Measurements from ENCODE around the gene FOXC2. TPM values are rescaled to one million over a fixed set of nuclear protein-coding genes. Genes with fewer than 3 reads are reported as not detected.

Gene FOXC2
- total and polyA plus RNA-seq, 2 of the 13 experiments (the other 11 are each of a cell fraction or from before 2014, with no cell fraction given): not detected

DNA sequence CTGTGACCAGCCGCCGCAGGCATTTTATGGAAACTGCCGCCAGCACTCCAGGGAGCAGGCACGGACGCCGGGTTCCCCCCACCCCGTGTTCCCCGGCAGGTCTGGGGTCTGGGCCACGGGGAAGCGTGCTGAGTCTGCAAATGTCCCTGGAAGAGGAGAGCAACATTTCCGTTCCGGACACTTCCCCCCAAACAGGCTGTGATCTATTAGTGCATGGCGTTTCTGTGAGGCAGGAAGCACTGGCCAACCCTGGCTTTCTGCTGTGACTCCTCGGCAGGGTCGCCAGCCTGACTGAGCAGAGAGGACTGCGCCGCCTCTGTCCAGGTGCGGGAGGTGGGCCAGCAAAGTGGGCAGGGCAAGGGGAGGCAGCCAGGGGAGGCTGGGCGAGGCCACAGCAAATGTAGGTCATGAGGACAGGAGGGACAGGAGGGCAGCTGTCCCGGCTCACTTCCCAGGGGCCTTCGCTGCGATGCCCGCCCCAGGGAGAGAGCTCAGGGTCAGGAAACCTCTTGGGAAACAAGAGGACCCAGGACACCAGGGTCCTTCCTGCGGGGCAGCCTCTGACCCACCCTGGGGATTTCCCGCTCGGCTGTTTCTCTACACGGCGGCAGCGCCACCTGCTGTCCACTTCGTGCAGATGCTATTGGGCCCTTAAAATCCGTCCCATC is 46.8 kb upstream of the FOXC2 start (continued):
- TF ChIP-seq ARID4A (CRISPR knock-in tag; IDR thresholded peaks at IDR 0.05; ENCODE audit: borderline replicate concordance) (no peak), ZNF816 (CRISPR knock-in tag; IDR thresholded peaks at IDR 0.05; ENCODE audit: borderline replicate concordance) (no peak), ZNF770 (CRISPR knock-in tag; IDR thresholded peaks at IDR 0.05) (peak; percentile 98), LCORL (IDR thresholded peaks at IDR 0.05) (no peak), LCORL (CRISPR knock-in tag; IDR thresholded peaks at IDR 0.05) (0 out of 2 replicates have a peak, but pooled peaks have one; percentile 33), BHLHE40 (IDR thresholded peaks at IDR 0.05; ENCODE audit: low read length) (0 out of 2 replicates have a peak, but pooled peaks have one; percentile 15), RFXAP (CRISPR knock-in tag; IDR thresholded peaks at IDR 0.05; ENCODE audit: borderline replicate concordance) (peak; percentile 50; the same call in 1 of the 2 replicates), RAD21 (CRISPR knock-in tag; IDR thresholded peaks at IDR 0.05) (peak; percentile 74), GABPB1 (CRISPR knock-in tag; IDR thresholded peaks at IDR 0.05) (peak; percentile 22; the same call in 1 of the 2 replicates), YEATS4 (CRISPR knock-in tag; IDR thresholded peaks at IDR 0.05; ENCODE audit: borderline replicate concordance) (0 out of 2 replicates have a peak, but pooled peaks have one; percentile 26), HOXA5 (CRISPR knock-in tag; IDR thresholded peaks at IDR 0.05) (0 out of 2 replicates have a peak, but pooled peaks have one; percentile 27), ZNF343 (CRISPR knock-in tag; IDR thresholded peaks at IDR 0.05) (no peak), CCDC6 (CRISPR knock-in tag; IDR thresholded peaks at IDR 0.05) (no peak), ZBTB21 (CRISPR knock-in tag; IDR thresholded peaks at IDR 0.05) (0 out of 2 replicates have a peak, but pooled peaks have one; percentile 19)
- TF ChIP-seq, protein P1, sequence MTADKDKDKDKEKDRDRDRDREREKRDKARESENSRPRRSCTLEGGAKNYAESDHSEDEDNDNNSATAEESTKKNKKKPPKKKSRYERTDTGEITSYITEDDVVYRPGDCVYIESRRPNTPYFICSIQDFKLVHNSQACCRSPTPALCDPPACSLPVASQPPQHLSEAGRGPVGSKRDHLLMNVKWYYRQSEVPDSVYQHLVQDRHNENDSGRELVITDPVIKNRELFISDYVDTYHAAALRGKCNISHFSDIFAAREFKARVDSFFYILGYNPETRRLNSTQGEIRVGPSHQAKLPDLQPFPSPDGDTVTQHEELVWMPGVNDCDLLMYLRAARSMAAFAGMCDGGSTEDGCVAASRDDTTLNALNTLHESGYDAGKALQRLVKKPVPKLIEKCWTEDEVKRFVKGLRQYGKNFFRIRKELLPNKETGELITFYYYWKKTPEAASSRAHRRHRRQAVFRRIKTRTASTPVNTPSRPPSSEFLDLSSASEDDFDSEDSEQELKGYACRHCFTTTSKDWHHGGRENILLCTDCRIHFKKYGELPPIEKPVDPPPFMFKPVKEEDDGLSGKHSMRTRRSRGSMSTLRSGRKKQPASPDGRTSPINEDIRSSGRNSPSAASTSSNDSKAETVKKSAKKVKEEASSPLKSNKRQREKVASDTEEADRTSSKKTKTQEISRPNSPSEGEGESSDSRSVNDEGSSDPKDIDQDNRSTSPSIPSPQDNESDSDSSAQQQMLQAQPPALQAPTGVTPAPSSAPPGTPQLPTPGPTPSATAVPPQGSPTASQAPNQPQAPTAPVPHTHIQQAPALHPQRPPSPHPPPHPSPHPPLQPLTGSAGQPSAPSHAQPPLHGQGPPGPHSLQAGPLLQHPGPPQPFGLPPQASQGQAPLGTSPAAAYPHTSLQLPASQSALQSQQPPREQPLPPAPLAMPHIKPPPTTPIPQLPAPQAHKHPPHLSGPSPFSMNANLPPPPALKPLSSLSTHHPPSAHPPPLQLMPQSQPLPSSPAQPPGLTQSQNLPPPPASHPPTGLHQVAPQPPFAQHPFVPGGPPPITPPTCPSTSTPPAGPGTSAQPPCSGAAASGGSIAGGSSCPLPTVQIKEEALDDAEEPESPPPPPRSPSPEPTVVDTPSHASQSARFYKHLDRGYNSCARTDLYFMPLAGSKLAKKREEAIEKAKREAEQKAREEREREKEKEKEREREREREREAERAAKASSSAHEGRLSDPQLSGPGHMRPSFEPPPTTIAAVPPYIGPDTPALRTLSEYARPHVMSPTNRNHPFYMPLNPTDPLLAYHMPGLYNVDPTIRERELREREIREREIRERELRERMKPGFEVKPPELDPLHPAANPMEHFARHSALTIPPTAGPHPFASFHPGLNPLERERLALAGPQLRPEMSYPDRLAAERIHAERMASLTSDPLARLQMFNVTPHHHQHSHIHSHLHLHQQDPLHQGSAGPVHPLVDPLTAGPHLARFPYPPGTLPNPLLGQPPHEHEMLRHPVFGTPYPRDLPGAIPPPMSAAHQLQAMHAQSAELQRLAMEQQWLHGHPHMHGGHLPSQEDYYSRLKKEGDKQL (CRISPR knock-in tag; IDR thresholded peaks at IDR 0.05; ENCODE audit: low read depth): no peak
- TF ChIP-seq, protein P2, sequence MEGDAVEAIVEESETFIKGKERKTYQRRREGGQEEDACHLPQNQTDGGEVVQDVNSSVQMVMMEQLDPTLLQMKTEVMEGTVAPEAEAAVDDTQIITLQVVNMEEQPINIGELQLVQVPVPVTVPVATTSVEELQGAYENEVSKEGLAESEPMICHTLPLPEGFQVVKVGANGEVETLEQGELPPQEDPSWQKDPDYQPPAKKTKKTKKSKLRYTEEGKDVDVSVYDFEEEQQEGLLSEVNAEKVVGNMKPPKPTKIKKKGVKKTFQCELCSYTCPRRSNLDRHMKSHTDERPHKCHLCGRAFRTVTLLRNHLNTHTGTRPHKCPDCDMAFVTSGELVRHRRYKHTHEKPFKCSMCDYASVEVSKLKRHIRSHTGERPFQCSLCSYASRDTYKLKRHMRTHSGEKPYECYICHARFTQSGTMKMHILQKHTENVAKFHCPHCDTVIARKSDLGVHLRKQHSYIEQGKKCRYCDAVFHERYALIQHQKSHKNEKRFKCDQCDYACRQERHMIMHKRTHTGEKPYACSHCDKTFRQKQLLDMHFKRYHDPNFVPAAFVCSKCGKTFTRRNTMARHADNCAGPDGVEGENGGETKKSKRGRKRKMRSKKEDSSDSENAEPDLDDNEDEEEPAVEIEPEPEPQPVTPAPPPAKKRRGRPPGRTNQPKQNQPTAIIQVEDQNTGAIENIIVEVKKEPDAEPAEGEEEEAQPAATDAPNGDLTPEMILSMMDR (CRISPR knock-in tag; IDR thresholded peaks at IDR 0.05): peak; percentile 92
